ENCODE results near the gene MED12. TPM values are rescaled to one million over a fixed set of nuclear protein-coding genes. Genes with fewer than 3 reads are reported as not detected.

MED12 gene
- total and polyA plus RNA-seq, 2 experiments from 2014 or later, result 7.1 to 40.6 TPM

- no peak for TF ChIP-seq ZNF462 (CRISPR knock-in tag; IDR thresholded peaks at IDR 0.05)
These were observed 36.2 kb upstream of the MED12 start (continued) for GRCh38 chrX:71082124-71082647.

- no peak overlapping the region for H3K4me3 ChIP-seq
- H3K4me2 ChIP-seq, result no peak overlapping the region
- Mint-ChIP-seq H3K4me1 (no peaks in the 10 kb centered on the region), H3K27ac (no peak overlapping the region), H3K36me3 (ENCODE audit: low read depth) (no peaks in the 10 kb centered on the region), H3K27me3 (ENCODE audit: insufficient read depth, low read depth, poor library complexity) (no peaks in the 10 kb centered on the region), H3K9me3 (no peaks in the 10 kb centered on the region), H3K4me3 (no peak overlapping the region)
- H4K20me1 ChIP-seq (replicated peaks; ENCODE audit: insufficient read depth), result no peaks in the 10 kb centered on the region
- H3K79me2 ChIP-seq (replicated peaks; ENCODE audit: insufficient read depth), result no peaks in the 10 kb centered on the region
- TF ChIP-seq ZNF114 (CRISPR knock-in tag; IDR thresholded peaks at IDR 0.05), result no peak
- no peak for TF ChIP-seq STAT1 (IDR thresholded peaks at IDR 0.05; ENCODE audit: unreplicated experiment)
- TF ChIP-seq EZH2 (IDR thresholded peaks at IDR 0.05; ENCODE audit: low read depth, unreplicated experiment), result no peak
- TF ChIP-seq POLR2AphosphoS5 (IDR thresholded peaks at IDR 0.05; ENCODE audit: low read depth), result no peak
- TF ChIP-seq CREB1 (CRISPR knock-in tag; IDR thresholded peaks at IDR 0.05; ENCODE audit: low read depth), result no peak
- TF ChIP-seq ZNF331 (CRISPR knock-in tag; IDR thresholded peaks at IDR 0.05; ENCODE audit: low read depth), result no peak
- no peak for TF ChIP-seq EZH2phosphoT487 (IDR thresholded peaks at IDR 0.05; ENCODE audit: unreplicated experiment)
- no peak overlapping the region for H3K27ac ChIP-seq (ENCODE audit: low read depth)
- H2AFZ ChIP-seq, result no peak overlapping the region
- H3K9me2 ChIP-seq (ENCODE audit: insufficient read depth), result no peaks in the 10 kb centered on the region
- no peaks in the 10 kb centered on the region for H3F3A ChIP-seq (replicated peaks; ENCODE audit: low read depth)
- no peaks in the 10 kb centered on the region for H3K27me3 ChIP-seq (ENCODE audit: insufficient read depth)
- no peaks in the 10 kb centered on the region for H3K4me1 ChIP-seq (ENCODE audit: insufficient read depth)
- DNase-seq (ENCODE audit: low spot score) (no peak), ATAC-seq (no peak)
- no peaks in the 10 kb centered on the region for H3K36me3 ChIP-seq (ENCODE audit: insufficient read depth)
These were observed 35.6 kb upstream of the MED12 start for GRCh38 chrX:71082822-71083221.

All from GM23338 (cell line).